ENCODE measurements around the gene RERE. TPM values are rescaled to one million over a fixed set of nuclear protein-coding genes. Genes with fewer than 3 reads are reported as not detected.
"Not testable (repeated sequence)": the region's sequence is repeated elsewhere in the genome, so short reads cannot be mapped to it uniquely, and the experiment has no call there.

Gene RERE
- total RNA-seq, 1 experiment from 2014 or later: 37.1 TPM

GRCh38 chr1:8519167-8519566 lies 298.3 kb downstream of the RERE start:
- no peak for DNase-seq (ENCODE audit: low spot score)

- DNase-seq (ENCODE audit: low spot score): no peak
Observed at GRCh38 chr1:8518490-8518801, 299.0 kb downstream of the RERE start.

- DNase-seq (ENCODE audit: low spot score): no peak
Observed at GRCh38 chr1:8517661-8518489, 299.6 kb downstream of the RERE start.

GRCh38 chr1:8516793-8517556 lies 300.5 kb downstream of the RERE start:
- no peak for DNase-seq (ENCODE audit: low spot score)

- no peak for DNase-seq (ENCODE audit: low spot score)
Observed at GRCh38 chr1:8516278-8516777, 301.1 kb downstream of the RERE start.

- no peak for DNase-seq (ENCODE audit: low spot score)
Observed at GRCh38 chr1:8512504-8512903, 304.9 kb downstream of the RERE start.

GRCh38 chr1:8510041-8510823 lies 307.2 kb downstream of the RERE start:
- no peak for DNase-seq (ENCODE audit: low spot score)

GRCh38 chr1:8509579-8509978 lies 307.9 kb downstream of the RERE start:
- DNase-seq (ENCODE audit: low spot score): no peak

- DNase-seq (ENCODE audit: low spot score): no peak
Observed at GRCh38 chr1:8506995-8507615, 310.3 kb downstream of the RERE start.

GRCh38 chr1:8506456-8506855 lies 311.0 kb downstream of the RERE start:
- no peak for DNase-seq (ENCODE audit: low spot score)

- no peak for DNase-seq (ENCODE audit: low spot score)
Observed at GRCh38 chr1:8503842-8504241, 313.6 kb downstream of the RERE start.

GRCh38 chr1:8502949-8503348 lies 314.5 kb downstream of the RERE start:
- not testable (repeated sequence) for DNase-seq (ENCODE audit: low spot score)

GRCh38 chr1:8497210-8497819 lies 320.1 kb downstream of the RERE start:
- DNase-seq (ENCODE audit: low spot score): no peak

GRCh38 chr1:8496473-8496872 lies 321.0 kb downstream of the RERE start:
- DNase-seq (ENCODE audit: low spot score): no peak

GRCh38 chr1:8495928-8496401 lies 321.5 kb downstream of the RERE start:
- no peak for DNase-seq (ENCODE audit: low spot score)

GRCh38 chr1:8494681-8495080 lies 322.8 kb downstream of the RERE start:
- no peak for DNase-seq (ENCODE audit: low spot score)

- DNase-seq (ENCODE audit: low spot score): peak; percentile 3
Observed at GRCh38 chr1:8493916-8494540, 323.4 kb downstream of the RERE start.

- no peak for DNase-seq (ENCODE audit: low spot score)
Observed at GRCh38 chr1:8487249-8487648, 330.2 kb downstream of the RERE start.

- DNase-seq (ENCODE audit: low spot score): no peak
Observed at GRCh38 chr1:8486047-8486446, 331.4 kb downstream of the RERE start.

- DNase-seq (ENCODE audit: low spot score): no peak
Observed at GRCh38 chr1:8483586-8483985, 333.9 kb downstream of the RERE start.

GRCh38 chr1:8482979-8483381 lies 334.5 kb downstream of the RERE start:
- DNase-seq (ENCODE audit: low spot score): no peak

Data from HT-29 (cell line).